Measurements from ENCODE around the gene EEF1AKMT1. TPM values are rescaled to one million over a fixed set of nuclear protein-coding genes. Genes with fewer than 3 reads are reported as not detected.

Gene EEF1AKMT1
- total RNA-seq, 1 donor from 2014 or later, result 3.9 TPM

- no peak overlapping the region for H3K4me3 Mint-ChIP-seq
- no peaks in the 10 kb centered on the region for H3K36me3 Mint-ChIP-seq (ENCODE audit: low read depth)
- intact Hi-C loops (cut with micrococcal nuclease), result no loop called here
- POLR2A ChIA-PET, result no interaction called here
- no peak for ATAC-seq (ENCODE audit: low read depth)
- DNase-seq, result no peak
- CTCF ChIA-PET, result no interaction called here
- peaks cover 5% of the 10 kb centered on the region for H3K4me1 Mint-ChIP-seq
- H3K9me3 Mint-ChIP-seq, result no peaks in the 10 kb centered on the region
- TF ChIP-seq CTCF (IDR thresholded peaks at IDR 0.05), result no peak
- peaks cover 10% of the 10 kb centered on the region for H3K27me3 Mint-ChIP-seq
- no peak overlapping the region for H3K27ac Mint-ChIP-seq
These were observed 52.7 kb downstream of the EEF1AKMT1 start for GRCh38 chr13:20721058-20721453.

GRCh38 chr13:20720499-20720898 is 53.3 kb downstream of the EEF1AKMT1 start:
- H3K4me1 Mint-ChIP-seq, result peaks cover 5% of the 10 kb centered on the region
- peaks cover 10% of the 10 kb centered on the region for H3K27me3 Mint-ChIP-seq
- H3K27ac Mint-ChIP-seq, result no peak overlapping the region
- intact Hi-C loops (cut with micrococcal nuclease), result no loop called here
- POLR2A ChIA-PET, result no interaction called here
- ATAC-seq (ENCODE audit: low read depth) (no peak), DNase-seq (no peak)
- TF ChIP-seq CTCF (IDR thresholded peaks at IDR 0.05), result no peak
- H3K9me3 Mint-ChIP-seq, result no peaks in the 10 kb centered on the region
- CTCF ChIA-PET, result no interaction called here
- no peaks in the 10 kb centered on the region for H3K36me3 Mint-ChIP-seq (ENCODE audit: low read depth)
- no peak overlapping the region for H3K4me3 Mint-ChIP-seq

DNA sequence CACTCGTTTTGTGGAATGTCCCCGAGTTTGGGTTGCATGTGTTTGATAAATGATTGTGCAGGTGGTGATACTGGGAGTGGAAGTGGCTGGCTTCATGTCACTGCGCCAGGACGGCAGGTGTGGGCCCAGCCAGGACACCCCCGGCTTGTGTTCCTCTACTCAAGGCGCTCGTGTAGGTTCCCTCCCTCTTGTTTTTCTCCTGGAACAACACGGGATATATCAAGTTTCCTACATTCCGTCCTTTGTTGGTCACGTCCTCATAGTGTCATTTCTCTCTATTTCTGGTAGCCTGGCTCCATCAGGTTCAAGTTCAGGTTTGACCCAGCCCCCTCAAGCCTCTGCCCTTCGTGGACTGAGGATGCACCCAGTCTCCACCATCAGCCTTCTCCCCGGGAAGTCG is 54.0 kb downstream of the EEF1AKMT1 start:
- peaks cover 10% of the 10 kb centered on the region for H3K27me3 Mint-ChIP-seq
- H3K36me3 Mint-ChIP-seq (ENCODE audit: low read depth), result no peaks in the 10 kb centered on the region
- POLR2A ChIA-PET, result no interaction called here
- ATAC-seq (ENCODE audit: low read depth) (no peak), DNase-seq (no peak)
- H3K4me1 Mint-ChIP-seq, result peaks cover 5% of the 10 kb centered on the region
- TF ChIP-seq CTCF (IDR thresholded peaks at IDR 0.05), result no peak
- CTCF ChIA-PET, result no interaction called here
- intact Hi-C loops (cut with micrococcal nuclease), result no loop called here
- no peaks in the 10 kb centered on the region for H3K9me3 Mint-ChIP-seq
- H3K4me3 Mint-ChIP-seq, result no peak overlapping the region
- H3K27ac Mint-ChIP-seq, result no peak overlapping the region

DNA sequence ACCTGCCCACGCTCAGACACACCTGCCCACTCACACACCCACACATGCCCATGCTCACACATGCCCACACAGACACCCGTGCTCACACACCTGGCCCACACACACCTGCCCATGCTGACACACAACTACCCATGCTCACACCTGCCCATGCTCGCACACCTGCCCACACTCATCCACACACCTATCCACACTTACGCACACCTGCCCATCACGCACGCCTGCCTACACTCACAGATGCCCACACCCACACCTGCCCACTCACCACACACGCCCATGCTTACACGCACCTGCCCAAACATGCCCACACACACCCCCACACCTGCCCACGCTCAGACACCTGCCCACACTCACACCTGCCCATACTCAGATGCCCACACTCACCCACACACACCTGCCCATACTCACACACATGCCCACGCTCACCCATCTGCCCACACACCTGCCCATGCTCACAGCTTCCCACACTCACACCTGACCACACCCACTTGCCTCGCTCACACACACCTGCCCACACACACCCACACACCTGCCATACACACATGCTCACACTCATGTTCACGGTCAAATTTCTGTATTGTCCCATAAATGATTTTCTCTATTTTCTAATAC is 54.7 kb downstream of the EEF1AKMT1 start:
- ChIA-PET CTCF (no interaction called here), POLR2A (no interaction called here)
- Mint-ChIP-seq H3K36me3 (ENCODE audit: low read depth) (no peaks in the 10 kb centered on the region), H3K27me3 (peaks cover 11% of the 10 kb centered on the region), H3K4me3 (no peak overlapping the region), H3K9me3 (no peaks in the 10 kb centered on the region), H3K4me1 (peaks cover 5% of the 10 kb centered on the region), H3K27ac (no peak overlapping the region)
- DNase-seq (no peak), ATAC-seq (ENCODE audit: low read depth) (no peak)
- no peak for TF ChIP-seq CTCF (IDR thresholded peaks at IDR 0.05)
- intact Hi-C loops (cut with micrococcal nuclease), result no loop called here

GRCh38 chr13:20717581-20718542 is 55.9 kb downstream of the EEF1AKMT1 start:
- no peak for DNase-seq
- intact Hi-C loops (cut with micrococcal nuclease), result no loop called here
- H3K4me3 Mint-ChIP-seq, result no peak overlapping the region
- peaks cover 15% of the 10 kb centered on the region for H3K27me3 Mint-ChIP-seq
- H3K36me3 Mint-ChIP-seq (ENCODE audit: low read depth), result no peaks in the 10 kb centered on the region
- H3K4me1 Mint-ChIP-seq, result peaks cover 7% of the 10 kb centered on the region
- ATAC-seq (ENCODE audit: low read depth), result no peak
- POLR2A ChIA-PET, result no interaction called here
- TF ChIP-seq CTCF (IDR thresholded peaks at IDR 0.05), result no peak
- H3K9me3 Mint-ChIP-seq, result no peaks in the 10 kb centered on the region
- H3K27ac Mint-ChIP-seq, result no peak overlapping the region
- CTCF ChIA-PET, result no interaction called here

All from activated B cell treated with CpG ODN at 0.5 μM for 24 hours (primary cell).